Activated T-helper 9 cell treated with anti-CD3 and anti-CD28 coated beads, Interleukin-2, amount 50 U/mL, for 16 hours (primary cell): ENCODE results near the gene PANK4.
"Not testable (repeated sequence)": the region's sequence is repeated elsewhere in the genome, so short reads cannot be mapped to it uniquely, and the experiment has no call there.

Source experiments
- DNase-seq: peaks from one replicate; pipeline ENCODE4 v3.0.0-alpha.2; 2020; ENCODE audit warnings: low read depth

PANK4 gene

GRCh38 chr1:2558861-2559260 is 32.5 kb upstream of the PANK4 start:
- no peak for DNase-seq

- DNase-seq: no peak
These were observed 32.0 kb upstream of the PANK4 start for GRCh38 chr1:2558420-2558819.

DNA sequence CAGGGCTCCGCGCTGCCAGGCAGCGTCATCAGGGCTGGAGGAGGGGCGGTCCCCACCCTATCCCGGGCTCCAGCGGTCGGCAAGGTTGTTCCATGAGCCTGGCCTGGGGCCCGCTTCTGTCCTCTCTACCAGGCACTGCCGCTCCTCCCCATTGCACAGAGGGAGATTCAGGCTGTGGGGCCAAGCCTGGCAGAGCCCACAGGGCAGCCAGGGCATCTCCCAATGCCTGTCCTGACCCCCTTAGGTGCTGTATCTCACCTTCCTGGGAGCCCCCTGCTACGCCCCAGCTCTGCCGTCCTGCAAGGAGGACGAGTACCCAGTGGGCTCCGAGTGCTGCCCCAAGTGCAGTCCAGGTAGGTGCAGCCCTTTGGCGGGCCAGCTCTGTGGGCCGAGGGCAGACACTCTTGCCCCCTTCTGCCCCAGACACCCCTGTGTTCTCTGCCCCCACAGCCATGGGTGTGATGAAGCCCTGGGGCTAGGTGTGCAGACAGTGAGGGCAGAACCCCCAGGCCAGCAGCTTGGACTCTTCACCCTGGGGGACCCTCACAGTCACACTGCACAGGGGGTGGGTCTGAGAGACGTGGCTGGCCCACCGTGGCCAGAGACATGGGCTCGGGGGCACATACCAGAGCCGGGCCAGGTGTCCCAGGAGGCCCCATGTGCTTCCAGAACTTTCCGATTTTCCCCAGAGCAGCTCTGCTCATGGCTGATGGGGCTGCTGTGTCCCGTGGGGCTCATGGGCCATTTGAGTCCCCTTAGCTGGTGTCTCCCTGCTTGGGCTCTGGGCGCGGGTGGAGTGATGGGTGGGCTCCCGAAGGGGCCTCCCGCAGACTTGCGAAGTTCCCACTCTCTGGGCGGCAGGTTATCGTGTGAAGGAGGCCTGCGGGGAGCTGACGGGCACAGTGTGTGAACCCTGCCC is 31.3 kb upstream of the PANK4 start:
- no peak for DNase-seq

DNA sequence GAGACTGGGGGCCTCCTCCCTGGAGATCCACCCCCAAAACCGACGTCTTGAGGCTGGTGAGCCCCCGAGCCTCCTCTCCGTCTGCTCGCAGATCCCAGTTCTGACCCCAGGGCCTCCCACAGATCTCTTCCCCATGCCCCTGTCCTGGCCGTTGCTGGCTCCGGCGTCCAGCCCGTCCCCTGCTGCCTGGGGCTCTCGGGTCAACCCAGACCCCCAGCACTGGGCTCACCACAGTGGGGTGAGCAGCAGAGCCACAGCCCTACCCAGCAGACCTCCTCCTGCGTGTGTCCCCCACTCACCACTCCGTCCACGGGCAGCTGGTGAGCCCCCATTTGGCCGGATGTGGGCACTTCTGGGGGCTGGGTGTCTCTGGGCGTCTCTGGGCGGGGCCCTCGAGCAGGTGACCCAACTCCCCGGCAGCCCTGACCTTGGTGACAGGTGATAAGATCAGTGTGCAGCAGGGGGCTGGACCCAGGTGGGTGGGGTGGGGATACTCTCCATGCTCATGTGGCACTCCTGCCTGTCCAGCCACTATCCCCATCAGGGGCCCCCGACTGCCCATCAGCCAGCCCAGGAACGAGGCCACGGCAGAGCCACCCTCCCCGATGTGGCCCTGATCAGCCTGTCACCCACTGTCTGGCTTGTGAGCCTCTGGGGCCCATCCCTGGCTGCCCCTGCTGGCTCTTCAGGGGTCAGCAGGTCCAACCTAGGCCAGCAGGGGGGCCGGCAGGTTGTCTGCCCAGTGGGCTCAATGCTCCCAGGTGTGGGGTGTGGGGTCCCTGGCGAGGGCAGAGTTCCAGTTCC is 30.5 kb upstream of the PANK4 start:
- DNase-seq: no peak

DNA sequence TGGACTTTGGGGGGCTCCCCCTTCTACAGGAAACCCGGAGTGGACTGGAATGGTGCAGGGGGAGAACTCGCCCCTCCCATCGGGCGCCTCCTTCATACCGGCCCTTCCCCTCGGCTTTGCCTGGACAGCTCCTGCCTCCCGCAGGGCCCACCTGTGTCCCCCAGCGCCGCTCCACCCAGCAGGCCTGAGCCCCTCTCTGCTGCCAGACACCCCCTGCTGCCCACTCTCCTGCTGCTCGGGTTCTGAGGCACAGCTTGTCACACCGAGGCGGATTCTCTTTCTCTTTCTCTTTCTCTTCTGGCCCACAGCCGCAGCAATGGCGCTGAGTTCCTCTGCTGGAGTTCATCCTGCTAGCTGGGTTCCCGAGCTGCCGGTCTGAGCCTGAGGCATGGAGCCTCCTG is 29.9 kb upstream of the PANK4 start, which contains the start of gene TNFRSF14:
TNFRSF14 (plus strand) TSS at position 95 of the 401 bp plus-strand sequence; CDS start at position 389, 294 bp downstream.
- DNase-seq: peak; percentile 56

DNA sequence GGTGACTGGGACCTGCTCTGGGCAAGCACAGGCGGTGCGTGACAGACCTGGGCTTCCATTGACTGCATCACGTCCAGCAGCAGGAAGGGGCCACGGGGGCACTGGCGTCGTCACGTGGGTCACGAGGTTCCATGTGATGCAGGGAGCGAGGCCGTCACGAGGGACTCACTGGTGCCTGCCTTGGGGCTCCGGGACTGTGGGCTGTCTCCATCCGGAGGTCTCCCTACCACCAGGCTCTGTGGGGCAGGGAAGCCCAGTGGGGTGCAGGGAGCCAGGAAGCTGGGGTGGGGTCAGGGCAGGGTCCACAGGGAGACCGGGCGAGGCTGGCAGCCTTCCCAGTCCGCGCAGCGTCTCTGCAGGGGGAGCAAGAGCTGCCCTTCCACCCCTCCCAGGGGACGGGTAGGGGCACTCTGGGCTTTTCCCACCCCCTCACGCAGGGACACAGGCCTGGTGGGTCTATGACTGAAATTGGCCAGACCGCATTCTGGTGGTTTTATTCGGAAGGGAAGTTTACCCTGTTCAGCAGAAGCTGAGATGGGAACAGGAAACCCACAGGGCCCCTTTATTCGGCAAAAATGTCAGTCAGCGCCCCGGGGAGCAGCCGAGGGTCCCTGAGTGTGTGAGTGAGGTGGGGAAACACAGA is 29.4 kb upstream of the PANK4 start:
- DNase-seq: peak; percentile 61

DNA sequence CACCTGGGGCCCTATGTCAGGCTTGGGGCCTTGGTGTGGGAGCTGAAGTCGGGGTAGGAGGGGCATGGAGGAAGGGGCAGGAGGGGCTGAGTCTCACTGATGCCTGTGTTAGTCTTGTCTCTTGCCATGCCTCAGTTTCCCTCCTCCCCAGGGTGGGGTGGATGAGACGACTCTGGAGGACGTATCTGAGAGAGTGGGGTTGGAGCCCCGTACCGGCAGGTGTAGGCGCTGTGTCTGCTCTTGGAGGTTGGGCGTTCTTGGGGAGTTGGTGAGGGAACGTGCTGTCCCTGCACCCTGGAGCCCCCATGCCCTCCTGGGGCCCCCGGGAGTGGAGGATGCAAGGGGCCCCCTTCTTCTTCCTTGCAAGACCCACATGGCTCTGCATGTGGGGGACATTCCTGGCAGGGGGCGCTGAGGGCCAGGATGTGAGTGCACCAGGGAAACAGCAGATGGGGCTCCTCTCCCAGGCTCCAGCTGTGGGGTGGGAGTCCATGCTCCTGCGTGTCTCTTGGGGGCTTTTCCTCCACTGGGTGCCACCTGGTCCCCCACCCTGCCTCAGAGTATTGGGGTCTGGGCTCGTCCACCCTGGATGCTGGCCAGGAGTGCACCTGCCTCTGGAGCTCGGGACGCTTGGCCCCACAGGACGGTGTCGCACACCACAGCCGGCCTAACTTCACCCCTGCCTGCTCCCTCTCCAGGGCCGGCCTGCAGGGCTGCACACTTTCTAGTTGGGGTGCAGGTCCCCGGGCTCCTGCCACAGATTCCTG is 28.4 kb upstream of the PANK4 start:
- DNase-seq: no peak

GRCh38 chr1:2553871-2554620 is 27.6 kb upstream of the PANK4 start:
- DNase-seq: no peak

DNA sequence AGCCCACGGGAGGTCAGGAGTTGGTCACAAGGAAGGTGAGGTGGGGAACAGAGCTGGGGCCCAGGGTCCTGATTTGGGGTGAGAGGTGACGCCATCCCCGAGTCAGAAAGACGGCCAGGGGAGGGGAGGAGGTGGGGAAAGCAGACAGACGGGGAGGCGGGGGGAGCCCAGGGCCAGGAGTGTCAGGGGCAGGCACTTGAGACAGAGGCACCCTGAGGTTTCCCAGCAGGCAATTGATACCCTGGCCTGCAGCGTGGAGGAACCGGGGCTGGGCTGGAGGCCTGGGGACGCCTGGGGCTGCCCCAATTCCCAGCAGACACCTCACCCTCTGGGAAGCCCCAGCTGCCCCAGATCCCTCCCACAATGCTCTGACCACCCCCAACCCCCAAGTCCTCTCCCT is 26.7 kb upstream of the PANK4 start:
- DNase-seq: not testable (repeated sequence)

GRCh38 chr1:2552189-2552588 is 25.8 kb upstream of the PANK4 start:
- no peak for DNase-seq

GRCh38 chr1:2551544-2551943 is 25.1 kb upstream of the PANK4 start:
- not testable (repeated sequence) for DNase-seq

GRCh38 chr1:2550309-2550861 is 24.0 kb upstream of the PANK4 start:
- DNase-seq: not testable (repeated sequence)

- not testable (repeated sequence) for DNase-seq
These were observed 23.1 kb upstream of the PANK4 start for GRCh38 chr1:2549367-2550029.

DNA sequence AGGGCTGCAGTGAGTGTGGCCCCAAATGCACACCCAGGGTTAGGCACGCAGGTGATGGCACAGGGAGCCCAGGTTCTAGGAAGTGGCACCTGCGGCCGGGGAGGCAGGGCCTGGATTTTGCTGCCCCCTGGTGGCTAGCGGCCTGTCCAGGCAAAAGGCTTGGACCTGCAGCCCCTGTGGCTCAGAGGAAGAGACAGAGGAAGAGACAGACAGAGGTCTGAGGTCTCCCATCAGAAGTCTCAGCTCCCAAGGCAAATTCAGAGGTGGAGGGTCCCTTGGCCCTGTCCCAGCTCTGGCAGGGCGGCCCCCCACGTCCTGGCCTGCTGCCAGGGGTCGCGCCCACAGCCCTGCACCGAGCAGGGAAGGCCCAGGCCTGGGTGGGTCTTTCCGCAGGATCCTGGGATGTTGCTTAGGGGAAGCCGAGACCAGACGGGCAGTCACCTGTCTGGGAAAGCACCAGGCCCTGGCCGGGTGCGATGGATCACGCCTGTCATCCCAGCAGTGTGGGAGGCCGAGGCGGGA is 21.7 kb upstream of the PANK4 start:
- peak; percentile 74 for DNase-seq

- no peak for DNase-seq
These were observed 21.0 kb upstream of the PANK4 start for GRCh38 chr1:2547210-2548067.

DNA sequence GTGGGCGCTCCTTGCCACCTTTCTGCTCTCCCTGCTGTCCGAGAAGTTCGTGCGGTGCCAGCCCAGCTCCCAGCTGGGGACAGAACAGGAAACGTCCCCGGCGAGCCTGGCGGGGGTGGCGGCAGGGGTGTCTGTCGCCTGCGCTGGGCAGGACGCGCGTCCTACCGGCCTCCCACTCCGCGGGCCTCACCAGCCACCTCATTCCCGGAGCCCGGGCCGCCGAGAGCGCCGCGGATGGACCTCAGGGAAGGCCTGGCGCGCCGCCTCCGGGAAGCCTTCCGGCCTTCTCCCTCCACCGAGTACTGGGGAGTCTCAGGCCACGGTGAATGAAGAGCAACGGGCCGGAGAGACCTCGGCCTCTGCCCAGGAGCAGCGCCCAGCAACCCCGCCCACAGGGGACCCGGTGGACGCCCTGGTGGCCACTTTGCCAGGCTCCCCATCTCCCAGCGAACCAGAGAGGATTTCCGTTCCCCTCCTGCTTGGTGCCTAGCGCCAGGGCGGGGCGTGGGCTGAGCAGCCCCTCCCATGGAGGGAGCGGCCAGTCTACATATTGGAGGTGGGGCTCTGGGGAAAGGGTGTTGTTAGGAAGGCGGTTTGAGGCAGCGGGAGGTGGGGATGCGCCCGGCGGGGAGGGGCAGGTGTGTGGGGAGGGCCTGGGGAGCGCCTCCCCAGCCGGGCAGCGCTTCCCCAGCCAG is 20.3 kb upstream of the PANK4 start:
- peak; percentile 64 for DNase-seq

- DNase-seq: peak; percentile 85
These were observed 19.5 kb upstream of the PANK4 start for GRCh38 chr1:2545754-2546514.
